Liver (tissue), 9 donors: Measurements from ENCODE around the gene OLFML2B. TPM values are rescaled to one million over a fixed set of nuclear protein-coding genes. Genes with fewer than 3 reads are reported as not detected.

ENCODE experiments used
- DNase-seq: peaks from one replicate; pipeline ENCODE4 v3.0.0-alpha.2; 2017; ENCODE audit warnings: low spot score
- H3K27ac ChIP-seq, 2 donors: one replicate each; pipeline ENCODE4 v1.7.0; 2013; ENCODE audit warnings: inconsistent platforms in 2 of 2, low read length in 2 of 2, control low read depth in 1 of 2, low read depth in 1 of 2, mild to moderate bottlenecking in 1 of 2
- H3K27me3 ChIP-seq, 4 donors: one replicate each; pipeline versions ENCODE4 v1.6.1 to v1.7.0; 2013; ENCODE audit warnings: low read length in 3 of 4, inconsistent platforms in 1 of 4, mild to moderate bottlenecking in 1 of 4, moderate library complexity in 1 of 4; ENCODE audit not compliant: control insufficient read depth in 4 of 4, insufficient read depth in 4 of 4
- H3K36me3 ChIP-seq, 4 donors: one replicate each; pipeline versions ENCODE4 v1.6.1 to v1.7.0; 2013; ENCODE audit warnings: low read length in 3 of 4, mild to moderate bottlenecking in 3 of 4, low read depth in 1 of 4, moderate library complexity in 1 of 4; ENCODE audit not compliant: control insufficient read depth in 4 of 4, insufficient read depth in 3 of 4
- H3K4me1 ChIP-seq, 4 donors: one replicate each; pipeline versions ENCODE4 v1.6.1 to v1.7.0; 2013; ENCODE audit warnings: low read length in 3 of 4, mild to moderate bottlenecking in 3 of 4, moderate library complexity in 1 of 4; ENCODE audit not compliant: control insufficient read depth in 4 of 4, insufficient read depth in 4 of 4
- H3K4me3 ChIP-seq, 3 donors: one replicate each; pipeline versions ENCODE4 v1.6.1 to v1.7.0; 2013; ENCODE audit warnings: low read length in 3 of 3, control low read depth in 1 of 3, low read depth in 1 of 3, mild to moderate bottlenecking in 1 of 3
- H3K9ac ChIP-seq, 2 donors: one replicate each; pipeline ENCODE4 v1.7.0; 2013; ENCODE audit warnings: low read length in 2 of 2, mild to moderate bottlenecking in 2 of 2, moderate library complexity in 2 of 2, control low read depth in 1 of 2, low read depth in 1 of 2
- H3K9me3 ChIP-seq, 4 donors: one replicate each; pipeline versions ENCODE4 v1.6.1 to v1.7.0; 2013; ENCODE audit warnings: low read length in 3 of 4; ENCODE audit not compliant: control insufficient read depth in 4 of 4
- ATF3 ChIP-seq: IDR thresholded peaks from 2 replicates; pipeline ENCODE4 v1.6.1; 2016; ENCODE audit warnings: antibody characterized with exemption
- CTCF ChIP-seq: fragments of 150-350 bp; IDR thresholded peaks from 2 replicates; pipeline ENCODE4 v1.5.1; 2017; ENCODE audit warnings: improper control_type of control experiment, low read depth, low read length; ENCODE audit not compliant: missing input control
- EGR1 ChIP-seq, 2 donors: IDR thresholded peaks; 2 replicates each; pipeline ENCODE4 v1.6.1; 2016 to 2018; ENCODE audit warnings: antibody characterized with exemption in 2 of 2, low read depth in 2 of 2
- FOXA1 ChIP-seq: IDR thresholded peaks from 2 replicates; pipeline ENCODE4 v1.6.1; 2016; ENCODE audit warnings: antibody characterized with exemption
- FOXA2 ChIP-seq: IDR thresholded peaks from 2 replicates; pipeline ENCODE4 v1.6.1; 2016; ENCODE audit warnings: antibody characterized with exemption
- HNF4A ChIP-seq, 2 donors: conservative IDR thresholded peaks; 2 replicates each; pipeline ENCODE4 v1.6.1; 2016; ENCODE audit warnings: antibody characterized with exemption in 2 of 2, mild to moderate bottlenecking in 2 of 2
- JUND ChIP-seq, 2 donors: IDR thresholded peaks; 2 replicates each; pipeline ENCODE4 v1.6.1; 2016; ENCODE audit warnings: antibody characterized with exemption in 2 of 2
- MAX ChIP-seq: IDR thresholded peaks from 2 replicates; pipeline ENCODE4 v1.6.1; 2016; ENCODE audit warnings: antibody characterized with exemption
- NR2F2 ChIP-seq: IDR thresholded peaks from 2 replicates; pipeline ENCODE4 v1.6.1; 2016; ENCODE audit warnings: antibody characterized with exemption
- RAD21 ChIP-seq, 2 donors: IDR thresholded peaks; 2 replicates each; pipeline ENCODE4 v1.6.1; 2016; ENCODE audit warnings: antibody characterized with exemption in 2 of 2, mild to moderate bottlenecking in 2 of 2
- REST ChIP-seq: IDR thresholded peaks from 2 replicates; pipeline ENCODE4 v1.6.1; 2016; ENCODE audit warnings: antibody characterized with exemption, mild to moderate bottlenecking
- RXRA ChIP-seq, 2 donors: IDR thresholded peaks; 2 replicates each; pipeline ENCODE4 v1.6.1; 2017 to 2018; ENCODE audit warnings: antibody characterized with exemption in 2 of 2, mild to moderate bottlenecking in 1 of 2
- SP1 ChIP-seq: IDR thresholded peaks from 2 replicates; pipeline ENCODE4 v1.6.1; 2018; ENCODE audit warnings: antibody characterized with exemption, mild to moderate bottlenecking
- TAF1 ChIP-seq: conservative IDR thresholded peaks from 2 replicates; pipeline ENCODE4 v1.6.1; 2016; ENCODE audit warnings: antibody characterized with exemption, mild to moderate bottlenecking
- ZBTB33 ChIP-seq: IDR thresholded peaks from 2 replicates; pipeline ENCODE4 v1.6.1; 2016; ENCODE audit warnings: antibody characterized with exemption
- WGBS: extraction: QIAGEN DNeasy Blood & Tissue Kit; methylation state at CpG from one replicate; pipeline ENCODE4 v1.1.7; 2013; 5-methylcytosine and 5-hydroxymethylcytosine counted together
- polyA plus RNA-seq, 2 donors: library from polyadenylated mRNA; stranded (reverse) in 1 of 2; unstranded in 1 of 2; fragments of 200-250 nt in 1 of 2; fragments of >200 nt in 1 of 2; fragmentation: Nextera tagmentation in 1 of 2; extraction: Ambion mirVana in 1 of 2; gene quantifications; one replicate each; pipeline versions ENCODE4 v1.2.1 to v1.2.3, GENCODE V29; 2013 to 2015
- total RNA-seq, 2 donors: library from RNA; depleted of rRNA; stranded (reverse); fragments of >200 nt; gene quantifications; one replicate each; pipeline ENCODE4 v1.2.3, GENCODE V29; 2014
- donor health status: healthy.
- donor health status: healthy.
- donor health status: healthy.
- donor health status: healthy.
- donor health status: healthy.

The OLFML2B gene
- total and polyA plus RNA-seq, 4 donors: 0.54 to 0.84 (median 0.74) TPM

GRCh38 chr1:162069334-162070093 lies 45.8 kb upstream of the OLFML2B start, which contains the start of gene NOS1AP:
Gene NOS1AP (plus strand): TSS chr1:162069691. CDS start chr1:162070178, 487 bp downstream.
- H3K9me3 ChIP-seq: no peaks in the 10 kb centered on the region
- peak; percentile 17 to 19 for TF ChIP-seq RAD21 (IDR thresholded peaks at IDR 0.05)
- TF ChIP-seq CTCF: no peak
- TF ChIP-seq FOXA1: no peak
- peak in 1 of 2 donors; percentile 86 for TF ChIP-seq EGR1 (IDR thresholded peaks at IDR 0.05; ENCODE audit: low read depth in 2 of 2)
- peak; percentile 15 for TF ChIP-seq SP1
- peak within 1 kb of the TSS; percentile 29 to 85 for H3K9ac ChIP-seq
- H3K36me3 ChIP-seq: no peaks in the 10 kb centered on the region
- no peaks in the 10 kb centered on the region for H3K27me3 ChIP-seq
- H3K4me1 ChIP-seq: peaks cover 3 to 28% (median 26%) of the 10 kb centered on the region in 4 donors
- H3K4me3 ChIP-seq: peak within 1 kb of the TSS; percentile 71 to 96 (median 92)
- WGBS: under 1% methylated on average over 95 of the region's 95 CpGs
- peak; percentile 83 for DNase-seq
- peak within 1 kb of the TSS; percentile 79 to 82 for H3K27ac ChIP-seq

GRCh38 chr1:162068301-162068700 lies 44.6 kb upstream of the OLFML2B start:
- no peak overlapping the region for H3K27ac ChIP-seq
- H3K36me3 ChIP-seq: no peaks in the 10 kb centered on the region
- no peak overlapping the region for H3K9ac ChIP-seq
- 90% methylated on average over 4 of the region's 4 CpGs for WGBS
- no peak for DNase-seq
- TF ChIP-seq ATF3 (no peak), TAF1 (no peak), FOXA2 (no peak), HNF4A (conservative IDR thresholded peaks at IDR 0.05) (no peak), CTCF (no peak), ZBTB33 (no peak), EGR1 (IDR thresholded peaks at IDR 0.05; ENCODE audit: low read depth in 2 of 2) (no peak), RXRA (IDR thresholded peaks at IDR 0.05) (no peak), REST (no peak), MAX (no peak), SP1 (no peak), NR2F2 (no peak), JUND (IDR thresholded peaks at IDR 0.05) (no peak), FOXA1 (no peak)
- H3K4me3 ChIP-seq: no peak overlapping the region
- no peaks in the 10 kb centered on the region for H3K27me3 ChIP-seq
- no peaks in the 10 kb centered on the region for H3K9me3 ChIP-seq
- H3K4me1 ChIP-seq: peaks cover 3 to 28% (median 26%) of the 10 kb centered on the region in 4 donors
